DND-41 (cell line): ENCODE data around the gene MAST4.

Source experiments
- ATAC-seq: fragments of 200-7000 bp; cut with Tn5 transposase; 3 replicates; pipeline ENCODE4 v1.9.1; 2021; ENCODE audit warnings: low read depth; ENCODE audit not compliant: insufficient read depth
- DNase-seq: peaks from one replicate; pipeline ENCODE4 v3.0.0-alpha.2; 2020
- H2AFZ ChIP-seq: 2 replicates; pipeline ENCODE4 v1.6.0; 2012; ENCODE audit warnings: low read depth, low read length
- H3K27ac ChIP-seq: 2 replicates; pipeline ENCODE4 v1.5.1; 2012; ENCODE audit warnings: low read length, inconsistent platforms
- H3K27me3 ChIP-seq: fragments of 200-600 bp; sonication (generic); 2 replicates; pipeline ENCODE4 v1.6.0; 2012; ENCODE audit warnings: low read length, mild to moderate bottlenecking, inconsistent platforms; ENCODE audit not compliant: insufficient read depth, poor library complexity
- H3K36me3 ChIP-seq: 2 replicates; pipeline ENCODE4 v1.5.1; 2012; ENCODE audit warnings: low read length, inconsistent platforms; ENCODE audit not compliant: insufficient read depth
- H3K4me1 ChIP-seq: 2 replicates; pipeline ENCODE4 v1.5.1; 2012; ENCODE audit warnings: mild to moderate bottlenecking, low read length; ENCODE audit not compliant: insufficient read depth
- H3K4me2 ChIP-seq: 2 replicates; pipeline ENCODE4 v1.6.0; 2012; ENCODE audit warnings: mild to moderate bottlenecking, moderate library complexity, low read length, inconsistent platforms; ENCODE audit not compliant: insufficient read depth
- H3K4me3 ChIP-seq, 2 experiments: fragments of 200-600 bp in 1 of 2; shearing (Covaris generic) in 1 of 2; 2 replicates each; pipeline ENCODE4 v1.5.1; 2012 to 2016; ENCODE audit warnings: inconsistent platforms in 2 of 2, low read length in 2 of 2, mild to moderate bottlenecking in 2 of 2, low read depth in 1 of 2, moderate library complexity in 1 of 2
- H3K79me2 ChIP-seq: 2 replicates; pipeline ENCODE4 v1.6.0; 2012; ENCODE audit warnings: low read length, inconsistent platforms; ENCODE audit not compliant: insufficient read depth
- H3K9ac ChIP-seq: 2 replicates; pipeline ENCODE4 v1.6.0; 2012; ENCODE audit warnings: low read depth, mild to moderate bottlenecking, inconsistent platforms, low read length, moderate library complexity
- H3K9me3 ChIP-seq: 2 replicates; pipeline ENCODE4 v1.5.1; 2012; ENCODE audit warnings: low read length, moderate library complexity, mild to moderate bottlenecking, inconsistent platforms; ENCODE audit not compliant: insufficient read depth, severe bottlenecking
- H4K20me1 ChIP-seq: 2 replicates; pipeline ENCODE4 v1.6.0; 2012; ENCODE audit warnings: low read length; ENCODE audit not compliant: insufficient read depth
- EZH2 ChIP-seq: IDR thresholded peaks from 3 replicates; pipeline ENCODE4 v1.6.1; 2012; ENCODE audit warnings: borderline replicate concordance, low read depth, mild to moderate bottlenecking, moderate library complexity, low read length, inconsistent platforms; ENCODE audit not compliant: severe bottlenecking
- TF ChIP-seq, protein P1 (sequence below): IDR thresholded peaks from 2 replicates; pipeline ENCODE4 v1.5.1; 2012; ENCODE audit warnings: borderline replicate concordance, low read length, moderate library complexity, mild to moderate bottlenecking; ENCODE audit not compliant: poor library complexity, severe bottlenecking; ENCODE audit errors: extremely low read depth

MAST4 gene

DNA sequence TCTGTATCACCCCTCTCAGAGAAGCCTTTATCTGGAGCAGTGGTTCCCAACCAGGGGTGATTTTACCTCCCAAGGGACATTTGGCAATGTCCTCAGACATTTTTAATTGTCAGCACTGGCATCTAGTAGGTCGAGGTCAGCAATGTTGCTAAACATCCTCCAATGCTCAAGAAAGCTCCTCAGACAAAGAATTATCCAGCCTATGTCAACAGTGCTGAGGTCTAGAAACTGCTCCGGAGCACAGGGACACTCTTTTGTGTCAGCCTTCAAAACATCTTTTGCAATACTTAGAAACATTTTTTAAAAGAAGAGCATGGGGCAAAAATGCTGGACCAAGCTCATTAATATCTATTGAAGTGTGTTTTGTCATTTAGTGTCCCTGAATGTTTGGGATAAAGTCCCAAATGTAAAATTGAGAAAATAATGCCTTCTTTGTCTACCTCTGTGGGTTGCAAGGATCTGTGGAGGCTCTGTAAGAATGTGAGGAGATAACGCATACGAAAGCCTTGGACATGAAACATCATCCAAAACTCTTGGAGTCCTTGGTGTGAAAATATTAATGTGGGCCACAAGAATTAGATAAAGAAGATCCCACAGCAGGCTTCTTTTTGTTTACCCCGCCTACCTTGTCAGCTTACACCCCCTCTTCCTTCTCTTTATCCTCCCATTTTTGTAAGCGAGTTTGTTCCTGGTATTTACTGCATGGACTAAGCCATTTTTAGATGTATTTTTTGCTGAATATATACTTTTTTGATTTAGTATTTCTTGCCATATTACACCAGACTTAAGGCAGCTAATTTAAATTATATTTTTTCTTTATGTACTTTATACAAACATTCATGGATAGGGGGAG, 406.9 kb downstream of the MAST4 start:
- H2AFZ ChIP-seq, result peak overlapping the region; percentile 93
- H3K9ac ChIP-seq, result peak overlapping the region; percentile 70
- ATAC-seq, result no peak

DNA sequence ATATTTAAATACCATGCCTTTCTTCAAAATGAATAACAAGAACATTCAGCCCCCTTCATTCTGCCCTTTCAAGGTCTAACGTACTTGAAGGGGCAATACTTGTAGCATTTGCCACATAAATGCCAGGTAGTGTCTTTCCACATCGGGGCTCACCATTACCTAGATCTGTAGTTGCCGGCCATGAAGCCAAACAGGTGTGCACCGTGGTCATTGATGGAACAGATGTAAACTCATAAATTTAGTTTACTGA, 407.4 kb downstream of the MAST4 start:
- TF ChIP-seq EZH2, result no peak
- TF ChIP-seq, protein P1, sequence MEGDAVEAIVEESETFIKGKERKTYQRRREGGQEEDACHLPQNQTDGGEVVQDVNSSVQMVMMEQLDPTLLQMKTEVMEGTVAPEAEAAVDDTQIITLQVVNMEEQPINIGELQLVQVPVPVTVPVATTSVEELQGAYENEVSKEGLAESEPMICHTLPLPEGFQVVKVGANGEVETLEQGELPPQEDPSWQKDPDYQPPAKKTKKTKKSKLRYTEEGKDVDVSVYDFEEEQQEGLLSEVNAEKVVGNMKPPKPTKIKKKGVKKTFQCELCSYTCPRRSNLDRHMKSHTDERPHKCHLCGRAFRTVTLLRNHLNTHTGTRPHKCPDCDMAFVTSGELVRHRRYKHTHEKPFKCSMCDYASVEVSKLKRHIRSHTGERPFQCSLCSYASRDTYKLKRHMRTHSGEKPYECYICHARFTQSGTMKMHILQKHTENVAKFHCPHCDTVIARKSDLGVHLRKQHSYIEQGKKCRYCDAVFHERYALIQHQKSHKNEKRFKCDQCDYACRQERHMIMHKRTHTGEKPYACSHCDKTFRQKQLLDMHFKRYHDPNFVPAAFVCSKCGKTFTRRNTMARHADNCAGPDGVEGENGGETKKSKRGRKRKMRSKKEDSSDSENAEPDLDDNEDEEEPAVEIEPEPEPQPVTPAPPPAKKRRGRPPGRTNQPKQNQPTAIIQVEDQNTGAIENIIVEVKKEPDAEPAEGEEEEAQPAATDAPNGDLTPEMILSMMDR, result no peak
- no peak for ATAC-seq
- Histone ChIP-seq H4K20me1 (no peaks in the 10 kb centered on the region), H2AFZ (peak overlapping the region; percentile 93), H3K79me2 (peaks cover 4% of the 10 kb centered on the region; the same call in 1 of the 2 replicates), H3K4me3 (peak overlapping the region; percentile 62 to 85; a peak in 3 of 4 replicates), H3K4me2 (peak overlapping the region; percentile 96), H3K27ac (peak overlapping the region; percentile 1; the same call in 1 of the 2 replicates), H3K9ac (peak overlapping the region; percentile 70), H3K9me3 (no peaks in the 10 kb centered on the region), H3K27me3 (no peaks in the 10 kb centered on the region), H3K4me1 (peaks cover 33% of the 10 kb centered on the region), H3K36me3 (no peaks in the 10 kb centered on the region)
- no peak for DNase-seq

More for the DNA sequence above, 406.9 kb downstream of the MAST4 start:
- H3K27me3 ChIP-seq, result no peaks in the 10 kb centered on the region
- H3K4me2 ChIP-seq, result peak overlapping the region; percentile 96
- no peaks in the 10 kb centered on the region for H3K36me3 ChIP-seq
- no peak for TF ChIP-seq EZH2
- TF ChIP-seq, protein P1, result no peak
- no peak for DNase-seq
- no peak overlapping the region for H3K27ac ChIP-seq
- peaks cover 33% of the 10 kb centered on the region for H3K4me1 ChIP-seq
- H4K20me1 ChIP-seq, result no peaks in the 10 kb centered on the region
- peak overlapping the region in 1 of 2 experiments; percentile 85; a peak in 3 of 4 replicates for H3K4me3 ChIP-seq
- H3K9me3 ChIP-seq, result no peaks in the 10 kb centered on the region
- H3K79me2 ChIP-seq, result peaks cover 4% of the 10 kb centered on the region; the same call in 1 of the 2 replicates

DNA sequence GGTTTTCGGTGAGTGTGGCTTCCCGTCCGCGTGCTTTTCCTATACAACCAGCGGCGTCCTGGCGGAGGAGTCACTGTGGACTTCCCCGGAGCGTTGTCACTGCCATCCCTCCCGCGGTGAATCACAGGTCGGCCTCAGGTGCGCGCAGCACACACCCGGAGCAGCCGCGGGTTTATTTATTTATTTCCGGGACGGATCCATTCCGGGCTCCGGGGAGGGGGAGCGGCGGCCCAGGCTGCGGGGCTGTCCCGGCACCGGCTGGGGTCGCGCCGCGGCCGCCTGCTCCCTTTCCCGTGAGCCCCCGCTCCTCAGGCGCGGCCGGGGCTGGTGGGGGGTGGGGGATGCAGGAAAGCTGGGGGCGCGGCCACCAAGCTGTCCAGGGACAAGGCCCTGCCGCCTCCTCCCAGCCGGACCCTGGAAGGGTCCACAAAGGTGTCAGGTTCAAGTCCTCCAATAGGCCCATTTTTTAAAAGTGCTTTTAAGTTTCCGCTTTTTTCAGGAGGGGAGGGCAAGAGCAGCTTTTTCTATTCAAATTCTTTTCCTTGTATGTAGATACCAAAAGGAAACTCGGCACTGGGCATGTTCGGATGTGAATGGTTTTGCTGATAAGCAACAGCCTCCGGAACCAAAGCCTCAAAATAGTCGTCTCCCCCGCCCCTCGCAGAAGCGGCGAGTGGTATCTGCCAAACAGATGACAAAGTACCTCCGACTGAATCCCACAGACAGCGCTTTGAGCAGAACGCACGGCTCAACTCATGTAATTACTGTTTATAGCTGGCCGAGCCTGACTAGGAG, 407.9 kb downstream of the MAST4 start:
- H2AFZ ChIP-seq, result peak overlapping the region; percentile 93
- peak overlapping the region; percentile 96 for H3K4me2 ChIP-seq
- DNase-seq (peak; percentile 87), ATAC-seq (peak; percentile 85)
- peaks cover 4% of the 10 kb centered on the region; the same call in 1 of the 2 replicates for H3K79me2 ChIP-seq
- H3K9ac ChIP-seq, result peak overlapping the region; percentile 70
- H3K4me1 ChIP-seq, result peaks cover 33% of the 10 kb centered on the region
- TF ChIP-seq, protein P1, result no peak
- H3K4me3 ChIP-seq, result peak overlapping the region; percentile 62 to 85
- no peaks in the 10 kb centered on the region for H3K27me3 ChIP-seq
- H4K20me1 ChIP-seq, result no peaks in the 10 kb centered on the region
- H3K9me3 ChIP-seq, result no peaks in the 10 kb centered on the region
- H3K27ac ChIP-seq, result peak overlapping the region; percentile 81
- no peaks in the 10 kb centered on the region for H3K36me3 ChIP-seq
